Measurements from ENCODE around the gene ENTHD1.

Gene ENTHD1

GRCh38 chr22:39748877-39749276 lies 144.7 kb downstream of the ENTHD1 start:
- peak; percentile 18 for DNase-seq (ENCODE audit: low read depth)
- TF ChIP-seq CTCF (IDR thresholded peaks at IDR 0.05; ENCODE audit: low read length, missing control alignments): no peak
- no peak overlapping the region for H3K4me3 ChIP-seq (replicated peaks; ENCODE audit: low read depth, low read length)

DNA sequence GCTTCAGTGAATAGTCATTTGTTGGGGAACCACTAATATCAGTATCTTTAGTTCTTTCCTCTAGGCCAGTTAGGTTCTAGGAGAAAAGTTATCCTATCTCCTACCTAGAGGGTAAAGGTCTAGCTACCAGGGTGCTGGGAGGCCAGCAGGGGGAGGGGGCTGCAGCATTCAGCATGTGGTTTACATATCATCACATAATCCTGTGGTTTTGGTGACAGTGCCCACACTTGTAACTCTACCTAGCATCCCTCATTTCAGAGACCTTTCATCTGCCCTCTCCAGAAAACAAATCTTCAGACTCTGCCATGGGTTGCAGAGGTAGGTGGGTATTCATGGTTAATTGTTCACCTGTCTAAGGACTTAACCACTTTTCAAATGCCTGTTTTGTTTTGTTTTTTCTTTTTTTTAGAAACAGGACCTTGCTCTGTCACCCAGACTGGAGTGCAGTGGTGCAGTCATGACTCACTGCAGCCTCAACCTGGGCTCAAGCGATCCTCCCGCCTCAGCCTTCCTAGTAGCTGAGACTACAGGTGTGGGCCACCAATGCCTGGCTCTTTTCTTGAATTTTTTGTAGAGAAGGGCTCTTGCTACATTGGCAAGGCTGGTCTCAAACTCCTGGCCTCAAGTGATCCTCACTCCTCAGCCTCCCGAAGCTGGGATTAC lies 146.8 kb downstream of the ENTHD1 start:
- TF ChIP-seq CTCF (IDR thresholded peaks at IDR 0.05; ENCODE audit: low read length, missing control alignments): no peak
- no peak overlapping the region for H3K4me3 ChIP-seq (replicated peaks; ENCODE audit: low read depth, low read length)
- no peak for DNase-seq (ENCODE audit: low read depth)

DNA sequence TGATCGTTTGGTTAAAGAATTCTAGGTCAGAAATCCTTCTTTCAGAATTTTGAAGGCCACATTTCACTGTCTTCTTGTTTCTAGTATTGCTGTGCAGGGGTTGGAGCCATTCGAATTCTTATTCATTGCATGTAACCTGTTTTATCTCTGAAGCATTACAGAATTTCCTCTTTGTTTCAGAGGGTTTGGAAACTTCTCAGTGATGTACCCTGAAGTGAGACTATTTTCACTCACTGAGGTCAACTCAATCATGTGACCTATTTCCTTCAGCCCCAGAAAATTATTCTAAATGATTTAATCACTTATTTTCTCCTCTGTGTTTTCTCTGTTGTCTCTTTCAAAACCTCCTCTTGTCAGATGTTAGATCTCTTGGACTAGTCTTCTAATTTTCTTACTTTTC lies 147.8 kb downstream of the ENTHD1 start:
- no peak overlapping the region for H3K4me3 ChIP-seq (replicated peaks; ENCODE audit: low read depth, low read length)
- TF ChIP-seq CTCF (IDR thresholded peaks at IDR 0.05; ENCODE audit: low read length, missing control alignments): no peak
- DNase-seq (ENCODE audit: low read depth): no peak

DNA sequence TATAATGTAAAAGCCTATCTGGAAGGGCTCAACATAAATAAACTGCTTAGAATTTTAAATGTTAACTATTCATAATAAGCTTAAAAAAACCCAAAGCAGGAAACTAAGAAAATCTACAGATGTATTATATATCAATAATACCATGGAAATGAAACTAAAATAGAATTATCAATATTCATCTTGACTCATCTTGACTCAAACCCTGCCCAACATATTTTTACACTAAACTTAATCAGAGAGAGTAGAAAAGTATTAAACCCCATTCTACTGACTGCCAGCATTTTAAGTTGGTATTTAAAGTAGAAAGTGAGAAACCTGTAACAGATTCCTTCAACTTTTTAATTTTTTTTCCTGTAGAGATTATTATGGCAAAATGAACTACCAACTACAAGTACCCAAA lies 149.2 kb downstream of the ENTHD1 start:
- no peak for TF ChIP-seq CTCF (IDR thresholded peaks at IDR 0.05; ENCODE audit: low read length, missing control alignments)
- DNase-seq (ENCODE audit: low read depth): no peak
- H3K4me3 ChIP-seq (replicated peaks; ENCODE audit: low read depth, low read length): no peak overlapping the region

- TF ChIP-seq CTCF (IDR thresholded peaks at IDR 0.05; ENCODE audit: low read length, missing control alignments): no peak
Observed at GRCh38 chr22:39743935-39744334, 149.6 kb downstream of the ENTHD1 start.

DNA sequence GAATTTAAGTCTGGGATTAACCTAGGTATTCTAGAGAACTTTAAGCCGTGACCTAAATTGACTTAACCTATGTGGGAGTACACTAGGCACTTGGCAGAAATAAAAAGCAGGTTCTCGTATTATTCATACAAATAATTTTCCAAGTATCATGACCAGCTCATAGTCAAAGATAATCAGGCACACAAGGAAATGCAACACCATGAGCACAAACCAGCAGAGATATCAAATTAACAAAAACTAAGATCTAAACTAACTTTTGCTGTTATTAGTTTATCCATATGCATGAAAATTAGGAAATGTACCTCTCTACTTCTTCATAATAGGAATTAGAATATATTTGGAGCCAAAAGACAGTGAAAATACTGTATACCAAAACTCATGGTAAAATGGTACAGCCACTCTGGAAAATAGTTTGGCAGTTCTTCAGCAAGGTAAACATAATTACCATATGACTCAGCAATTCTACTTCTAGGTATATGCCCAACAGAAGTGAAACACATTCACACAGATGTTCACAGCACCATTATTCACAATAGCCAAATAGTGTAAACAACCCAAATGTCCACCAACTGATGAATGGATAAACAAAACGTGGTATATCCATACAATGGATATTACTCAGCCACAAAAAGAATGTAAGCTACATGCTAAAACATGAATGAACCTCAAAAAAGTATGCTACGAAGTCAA lies 154.1 kb downstream of the ENTHD1 start:
- no peak overlapping the region for H3K4me3 ChIP-seq (replicated peaks; ENCODE audit: low read depth, low read length)
- DNase-seq (ENCODE audit: low read depth): no peak
- no peak for TF ChIP-seq CTCF (IDR thresholded peaks at IDR 0.05; ENCODE audit: low read length, missing control alignments)

More at GRCh38 chr22:39743935-39744334, 149.6 kb downstream of the ENTHD1 start:
- no peak for DNase-seq (ENCODE audit: low read depth)
- H3K4me3 ChIP-seq (replicated peaks; ENCODE audit: low read depth, low read length): no peak overlapping the region

DNA sequence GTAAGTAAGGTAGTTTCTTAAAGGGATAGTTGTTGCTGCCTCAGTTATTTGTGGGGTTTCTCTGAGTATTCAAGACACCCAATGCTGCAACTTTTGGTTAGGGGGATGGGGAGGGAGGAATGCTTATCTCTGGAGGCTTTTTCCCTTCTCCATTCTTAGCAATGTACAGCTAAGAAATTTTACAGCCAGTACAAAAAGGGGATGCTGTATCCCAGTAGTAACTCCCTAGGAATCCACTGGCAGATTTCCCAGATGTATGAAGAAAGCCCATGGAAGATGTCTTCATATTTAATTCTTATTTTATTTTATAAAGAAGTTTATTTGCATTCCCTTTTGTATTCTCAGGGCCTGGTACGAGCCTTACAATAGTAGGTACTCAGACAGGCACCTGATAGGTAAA lies 154.8 kb downstream of the ENTHD1 start:
- peak; percentile 57 for DNase-seq (ENCODE audit: low read depth)
- no peak for TF ChIP-seq CTCF (IDR thresholded peaks at IDR 0.05; ENCODE audit: low read length, missing control alignments)
- H3K4me3 ChIP-seq (replicated peaks; ENCODE audit: low read depth, low read length): no peak overlapping the region

Data from fibroblast of pulmonary artery (primary cell).